ENCODE measurements around the gene GAA.

The GAA gene

DNA sequence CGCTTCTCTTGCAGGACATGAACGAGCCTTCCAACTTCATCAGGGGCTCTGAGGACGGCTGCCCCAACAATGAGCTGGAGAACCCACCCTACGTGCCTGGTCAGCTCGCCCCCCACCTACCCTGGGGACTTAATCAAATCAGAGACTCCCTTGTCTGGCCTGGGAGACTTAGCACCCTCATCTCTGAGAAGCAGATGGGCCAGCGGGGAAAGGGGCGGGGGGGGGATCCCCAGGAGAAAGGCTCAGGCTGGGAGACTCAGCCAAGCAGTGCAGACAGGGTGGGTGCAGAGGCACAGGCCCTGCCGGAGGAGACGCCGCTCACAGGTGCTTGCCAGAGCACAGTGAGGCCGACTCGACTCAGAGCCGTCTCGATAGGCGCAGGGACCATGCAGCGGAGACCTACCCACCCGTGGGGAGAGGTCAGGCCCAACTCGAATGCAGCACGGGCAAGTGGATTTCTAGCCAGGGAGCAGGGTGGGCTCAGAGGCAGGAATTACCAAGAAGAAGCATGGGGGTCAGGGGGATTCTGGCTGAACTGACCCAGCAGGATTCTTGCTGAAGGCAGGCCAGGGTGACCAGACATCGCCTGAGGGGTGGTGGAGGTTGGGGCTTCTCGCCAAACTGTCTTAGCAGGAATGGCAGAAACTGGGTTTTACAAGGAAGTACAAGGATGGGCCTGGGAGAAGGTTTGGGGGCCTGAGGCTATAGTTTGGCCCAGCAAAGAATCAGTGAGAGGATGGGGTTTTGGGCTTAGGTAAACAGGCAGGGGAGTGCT is 9.7 kb downstream of the GAA start:
- CTCF ChIA-PET, result no interaction called here
- TF ChIP-seq BHLHE40 (IDR thresholded peaks at IDR 0.05; ENCODE audit: borderline replicate concordance) (no peak), ZNF384 (IDR thresholded peaks at IDR 0.05) (no peak), ELF4 (IDR thresholded peaks at IDR 0.05) (no peak), HDGF (IDR thresholded peaks at IDR 0.05; ENCODE audit: borderline replicate concordance) (no peak), L3MBTL2 (conservative IDR thresholded peaks at IDR 0.05) (no peak), SP1 (IDR thresholded peaks at IDR 0.05) (no peak), NFRKB (IDR thresholded peaks at IDR 0.05) (no peak)
- TF ChIP-seq, protein P1, sequence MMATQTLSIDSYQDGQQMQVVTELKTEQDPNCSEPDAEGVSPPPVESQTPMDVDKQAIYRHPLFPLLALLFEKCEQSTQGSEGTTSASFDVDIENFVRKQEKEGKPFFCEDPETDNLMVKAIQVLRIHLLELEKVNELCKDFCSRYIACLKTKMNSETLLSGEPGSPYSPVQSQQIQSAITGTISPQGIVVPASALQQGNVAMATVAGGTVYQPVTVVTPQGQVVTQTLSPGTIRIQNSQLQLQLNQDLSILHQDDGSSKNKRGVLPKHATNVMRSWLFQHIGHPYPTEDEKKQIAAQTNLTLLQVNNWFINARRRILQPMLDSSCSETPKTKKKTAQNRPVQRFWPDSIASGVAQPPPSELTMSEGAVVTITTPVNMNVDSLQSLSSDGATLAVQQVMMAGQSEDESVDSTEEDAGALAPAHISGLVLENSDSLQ (IDR thresholded peaks at IDR 0.05), result no peak
- POLR2A ChIA-PET, result interaction anchor here (2.3 kb wide), 1 partner anchor 10 kb away, joined by 16 read pairs; the partner anchor contains the start of gene GAA
- DNase-seq (ENCODE audit: extremely low spot score), result no peak

DNA sequence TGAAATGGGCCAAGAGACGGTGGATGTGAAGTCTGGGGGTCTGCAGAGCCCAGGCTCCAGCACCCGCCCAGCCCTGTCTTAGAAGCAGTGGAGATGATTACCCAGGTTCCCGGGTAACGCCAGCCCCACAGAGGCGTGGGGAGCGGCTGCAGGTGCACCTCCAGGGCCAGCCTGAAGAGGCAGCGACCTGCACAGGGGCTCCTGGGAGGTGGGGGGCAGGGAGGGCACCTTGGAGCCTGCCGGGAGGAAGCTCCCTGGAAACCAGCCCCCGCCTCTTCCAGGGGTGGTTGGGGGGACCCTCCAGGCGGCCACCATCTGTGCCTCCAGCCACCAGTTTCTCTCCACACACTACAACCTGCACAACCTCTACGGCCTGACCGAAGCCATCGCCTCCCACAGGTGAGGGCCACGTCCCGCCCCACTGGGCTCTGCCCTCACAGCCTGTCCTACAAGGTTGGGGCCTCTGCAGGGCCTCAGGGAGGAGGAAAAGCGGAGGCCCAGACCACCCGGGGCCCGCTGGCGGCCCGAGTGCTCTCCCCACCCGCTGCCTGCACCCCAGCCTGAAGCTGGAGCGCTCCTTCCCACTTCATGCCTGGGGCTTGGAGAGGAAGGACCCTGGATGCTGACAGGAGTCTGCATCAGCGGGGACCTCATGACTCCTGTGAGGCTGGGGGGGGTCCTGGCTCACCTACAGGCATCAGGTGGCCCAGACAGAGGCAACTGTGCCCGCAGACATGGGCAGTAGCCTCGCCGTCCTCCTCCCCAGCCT is 10.5 kb downstream of the GAA start:
- ChIA-PET POLR2A (interaction anchor here (0.6 to 8.6 kb wide), 2 partner anchors 10 to 33 kb away, joined by 4 to 51 read pairs; partner anchors contain the start of gene GAA), CTCF (no interaction called here)
- no peak for TF ChIP-seq FOXK2 (IDR thresholded peaks at IDR 0.05)
- no peak for TF ChIP-seq HDGF (IDR thresholded peaks at IDR 0.05; ENCODE audit: borderline replicate concordance)
- no peak for TF ChIP-seq CTBP1 (IDR thresholded peaks at IDR 0.05; ENCODE audit: borderline replicate concordance)
- TF ChIP-seq TARDBP (IDR thresholded peaks at IDR 0.05), result no peak
- TF ChIP-seq ELF4 (IDR thresholded peaks at IDR 0.05), result no peak
- TF ChIP-seq L3MBTL2 (conservative IDR thresholded peaks at IDR 0.05), result no peak
- TF ChIP-seq, protein P1 (IDR thresholded peaks at IDR 0.05), result no peak
- TF ChIP-seq FOXM1 (IDR thresholded peaks at IDR 0.05; ENCODE audit: borderline replicate concordance), result no peak
- no peak for TF ChIP-seq LEF1 (IDR thresholded peaks at IDR 0.05; ENCODE audit: borderline replicate concordance)
- no peak for TF ChIP-seq NFRKB (IDR thresholded peaks at IDR 0.05)
- TF ChIP-seq ARNT (IDR thresholded peaks at IDR 0.05), result no peak
- TF ChIP-seq BHLHE40 (IDR thresholded peaks at IDR 0.05; ENCODE audit: borderline replicate concordance), result no peak
- TF ChIP-seq FOXA1 (IDR thresholded peaks at IDR 0.05), result no peak
- no peak for TF ChIP-seq SP1 (IDR thresholded peaks at IDR 0.05)
- no peak for TF ChIP-seq SUZ12 (IDR thresholded peaks at IDR 0.05)
- no peak for TF ChIP-seq ZNF384 (IDR thresholded peaks at IDR 0.05)
- DNase-seq (ENCODE audit: extremely low spot score), result no peak

DNA sequence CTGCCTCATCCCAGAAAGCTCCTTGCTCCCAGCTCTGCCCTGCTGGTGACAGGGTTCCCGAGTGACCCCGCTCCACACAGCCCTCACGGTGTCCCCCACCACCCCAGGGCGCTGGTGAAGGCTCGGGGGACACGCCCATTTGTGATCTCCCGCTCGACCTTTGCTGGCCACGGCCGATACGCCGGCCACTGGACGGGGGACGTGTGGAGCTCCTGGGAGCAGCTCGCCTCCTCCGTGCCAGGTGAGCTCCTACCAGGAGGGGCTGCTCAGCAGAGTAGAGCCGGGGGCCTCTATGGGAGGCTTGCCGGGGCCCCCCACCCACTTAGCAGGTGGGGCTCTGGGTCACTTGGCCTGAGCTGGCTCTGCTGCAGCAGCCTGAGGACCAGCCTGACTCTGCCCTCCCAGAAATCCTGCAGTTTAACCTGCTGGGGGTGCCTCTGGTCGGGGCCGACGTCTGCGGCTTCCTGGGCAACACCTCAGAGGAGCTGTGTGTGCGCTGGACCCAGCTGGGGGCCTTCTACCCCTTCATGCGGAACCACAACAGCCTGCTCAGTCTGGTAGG is 11.2 kb downstream of the GAA start:
- DNase-seq (ENCODE audit: extremely low spot score), result no peak
- CTCF ChIA-PET, result no interaction called here
- TF ChIP-seq LEF1 (IDR thresholded peaks at IDR 0.05; ENCODE audit: borderline replicate concordance) (no peak), ZNF384 (IDR thresholded peaks at IDR 0.05) (no peak), TARDBP (IDR thresholded peaks at IDR 0.05) (no peak), SP1 (IDR thresholded peaks at IDR 0.05) (no peak), L3MBTL2 (conservative IDR thresholded peaks at IDR 0.05) (no peak), FOXA1 (IDR thresholded peaks at IDR 0.05) (no peak), SUZ12 (IDR thresholded peaks at IDR 0.05) (no peak), CTBP1 (IDR thresholded peaks at IDR 0.05; ENCODE audit: borderline replicate concordance) (no peak), FOXM1 (IDR thresholded peaks at IDR 0.05; ENCODE audit: borderline replicate concordance) (no peak)
- POLR2A ChIA-PET, result interaction anchor here (0.6 to 8.6 kb wide), 2 partner anchors 10 to 33 kb away, joined by 4 to 51 read pairs; partner anchors contain the start of gene GAA

DNA sequence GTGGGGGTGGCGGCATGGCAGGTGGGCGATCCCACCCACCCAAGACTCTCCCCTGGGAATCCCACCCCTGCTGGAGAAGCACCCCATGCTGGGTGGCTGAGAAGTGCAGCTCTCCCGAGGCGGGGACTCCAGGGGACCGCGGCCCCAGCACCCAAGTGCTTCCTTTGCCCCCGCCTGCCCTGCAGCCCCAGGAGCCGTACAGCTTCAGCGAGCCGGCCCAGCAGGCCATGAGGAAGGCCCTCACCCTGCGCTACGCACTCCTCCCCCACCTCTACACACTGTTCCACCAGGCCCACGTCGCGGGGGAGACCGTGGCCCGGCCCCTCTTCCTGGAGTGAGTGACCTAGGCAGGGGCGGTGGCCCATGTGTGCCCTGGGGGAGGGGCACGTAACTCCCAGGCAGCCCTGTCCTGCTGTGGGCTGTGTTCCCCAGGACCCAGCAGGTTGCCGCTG is 11.7 kb downstream of the GAA start:
- TF ChIP-seq SP1 (IDR thresholded peaks at IDR 0.05) (no peak), L3MBTL2 (conservative IDR thresholded peaks at IDR 0.05) (no peak), LEF1 (IDR thresholded peaks at IDR 0.05; ENCODE audit: borderline replicate concordance) (no peak), ELF4 (IDR thresholded peaks at IDR 0.05) (no peak), BHLHE40 (IDR thresholded peaks at IDR 0.05; ENCODE audit: borderline replicate concordance) (no peak), FOXK2 (IDR thresholded peaks at IDR 0.05) (no peak), FOXM1 (IDR thresholded peaks at IDR 0.05; ENCODE audit: borderline replicate concordance) (no peak), FOXA1 (IDR thresholded peaks at IDR 0.05) (no peak), ZNF384 (IDR thresholded peaks at IDR 0.05) (no peak), CTBP1 (IDR thresholded peaks at IDR 0.05; ENCODE audit: borderline replicate concordance) (no peak), SUZ12 (IDR thresholded peaks at IDR 0.05) (no peak), TARDBP (IDR thresholded peaks at IDR 0.05) (no peak), HDGF (IDR thresholded peaks at IDR 0.05; ENCODE audit: borderline replicate concordance) (no peak)
- TF ChIP-seq, protein P1 (IDR thresholded peaks at IDR 0.05), result no peak
- POLR2A ChIA-PET, result interaction anchor here (8.6 kb wide), 1 partner anchor 11 kb away, joined by 51 read pairs; the partner anchor contains the start of gene GAA
- CTCF ChIA-PET, result interaction anchor here (1.9 kb wide), 1 partner anchor 12 kb away, joined by 7 read pairs; the partner anchor contains the start of gene GAA
- no peak for DNase-seq (ENCODE audit: extremely low spot score)

DNA sequence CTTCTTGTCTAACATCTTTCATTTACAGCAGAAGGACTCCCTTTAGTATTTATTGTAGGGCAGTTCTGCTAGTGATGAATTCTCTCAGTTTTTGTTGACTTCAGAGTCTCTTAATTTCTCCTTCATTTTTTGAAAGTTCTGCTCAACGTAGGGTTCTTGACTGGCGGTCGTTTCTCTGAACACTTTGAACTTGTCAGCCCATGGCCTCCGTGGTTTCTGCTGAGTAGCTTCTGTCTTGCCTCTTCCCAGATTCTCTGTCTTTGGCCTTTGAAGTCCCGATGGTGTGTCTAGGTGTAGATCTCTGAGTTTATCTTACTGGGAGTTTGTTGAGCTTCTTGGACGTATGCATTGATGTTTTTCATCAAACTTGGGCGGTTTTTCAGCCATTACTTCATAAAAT is 13.4 kb downstream of the GAA start:
- DNase-seq (ENCODE audit: extremely low spot score), result no peak
- ChIA-PET POLR2A (interaction anchor here (1.6 to 8.6 kb wide), 2 partner anchors 11 to 13 kb away, joined by 4 to 51 read pairs; partner anchors contain the start of gene GAA), CTCF (interaction anchor here (1.0 to 1.9 kb wide), 2 partner anchors 13 kb away, joined by 3 to 7 read pairs; partner anchors contain the start of gene GAA)
- TF ChIP-seq FOXA1 (IDR thresholded peaks at IDR 0.05), result no peak
- TF ChIP-seq FOXM1 (IDR thresholded peaks at IDR 0.05; ENCODE audit: borderline replicate concordance), result no peak
- no peak for TF ChIP-seq LEF1 (IDR thresholded peaks at IDR 0.05; ENCODE audit: borderline replicate concordance)
- no peak for TF ChIP-seq TARDBP (IDR thresholded peaks at IDR 0.05)
- no peak for TF ChIP-seq SP1 (IDR thresholded peaks at IDR 0.05)
- no peak for TF ChIP-seq FOXK2 (IDR thresholded peaks at IDR 0.05)
- no peak for TF ChIP-seq CTBP1 (IDR thresholded peaks at IDR 0.05; ENCODE audit: borderline replicate concordance)
- TF ChIP-seq NFRKB (IDR thresholded peaks at IDR 0.05), result no peak
- TF ChIP-seq SUZ12 (IDR thresholded peaks at IDR 0.05), result no peak
- TF ChIP-seq BHLHE40 (IDR thresholded peaks at IDR 0.05; ENCODE audit: borderline replicate concordance), result no peak
- no peak for TF ChIP-seq HDGF (IDR thresholded peaks at IDR 0.05; ENCODE audit: borderline replicate concordance)
- TF ChIP-seq ELF4 (IDR thresholded peaks at IDR 0.05), result no peak
- TF ChIP-seq ZNF384 (IDR thresholded peaks at IDR 0.05), result no peak
- TF ChIP-seq, protein P1 (IDR thresholded peaks at IDR 0.05), result no peak
- TF ChIP-seq ARNT (IDR thresholded peaks at IDR 0.05), result no peak

All from HEK293T (cell line).